Posterior cingulate gyrus (tissue), 11 donors: ENCODE data around the gene CHST2.
"Not testable (repeated sequence)": the region's sequence is repeated elsewhere in the genome, so short reads cannot be mapped to it uniquely, and the experiment has no call there.

Source experiments
- DNase-seq, 10 donors: peaks; one replicate each; pipeline versions ENCODE4 v3.0.0 to v3.0.0-alpha.2; 2020 to 2021; ENCODE audit warnings: mixed read lengths in 3 of 10
- intact Hi-C: fragments of 100-400 bp; cut with DNase I; formaldehyde crosslinking; loops from one replicate; pipeline ENCODE4 v1.15.1; 2023

The CHST2 gene

GRCh38 chr3:143163562-143164100 lies 44.1 kb downstream of the CHST2 start:
- intact Hi-C loops: no loop called here
- no peak for DNase-seq

DNA sequence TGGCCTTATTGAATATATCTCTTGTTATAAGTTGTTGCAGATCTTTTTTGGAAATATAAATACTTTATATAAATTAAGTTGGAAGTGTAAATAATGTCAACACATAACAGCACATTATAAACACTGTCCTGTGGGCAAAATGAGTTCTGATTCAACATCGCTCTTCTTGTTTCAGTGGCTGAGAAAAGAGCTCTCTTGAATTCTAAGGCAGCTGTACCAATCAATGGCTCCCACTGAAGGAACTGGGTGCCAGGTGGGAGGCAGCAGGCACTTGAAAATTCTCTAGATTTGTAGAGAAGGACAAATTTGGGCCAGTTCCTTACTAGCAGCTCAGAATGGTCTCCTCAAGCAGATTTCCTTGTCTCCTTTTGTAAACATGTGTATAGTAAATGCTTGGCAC lies 45.6 kb downstream of the CHST2 start:
- no peak for DNase-seq
- intact Hi-C loops: no loop called here

DNA sequence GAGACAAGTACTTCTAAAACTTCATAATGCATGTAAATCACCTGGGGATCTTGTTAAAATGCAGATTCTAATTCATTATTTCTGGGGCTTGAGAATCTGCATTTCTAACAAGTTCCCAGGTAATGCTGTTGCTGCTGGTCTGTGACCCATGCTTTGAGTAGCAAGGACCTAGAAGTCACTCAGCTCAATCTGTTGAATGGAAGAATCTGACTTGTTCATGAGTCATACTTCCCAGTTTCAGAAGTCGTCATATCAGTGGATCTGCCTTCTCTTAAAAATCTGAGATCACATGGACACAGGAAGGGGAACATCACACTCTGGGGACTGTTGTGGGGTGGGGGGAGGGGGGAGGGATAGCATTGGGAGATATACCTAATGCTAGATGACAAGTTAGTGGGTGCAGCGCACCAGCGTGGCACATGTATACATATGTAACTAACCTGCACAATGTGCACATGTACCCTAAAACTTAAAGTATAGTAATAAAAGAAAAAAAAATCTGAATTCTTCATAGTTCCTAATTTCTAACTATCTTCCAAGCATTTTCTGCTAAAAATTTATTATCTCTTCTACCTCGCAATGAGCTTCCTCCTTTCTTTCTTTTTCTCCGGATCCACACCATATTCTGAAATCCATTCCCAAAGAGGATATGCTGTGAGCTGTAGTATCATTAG lies 46.2 kb downstream of the CHST2 start:
- intact Hi-C loops, DNase-seq: not testable (repeated sequence)

- intact Hi-C loops: no loop called here
- DNase-seq: no peak
Observed at GRCh38 chr3:143166376-143166775, 46.8 kb downstream of the CHST2 start.

- no peak for DNase-seq
Observed at GRCh38 chr3:143167969-143168854, 48.6 kb downstream of the CHST2 start.

DNA sequence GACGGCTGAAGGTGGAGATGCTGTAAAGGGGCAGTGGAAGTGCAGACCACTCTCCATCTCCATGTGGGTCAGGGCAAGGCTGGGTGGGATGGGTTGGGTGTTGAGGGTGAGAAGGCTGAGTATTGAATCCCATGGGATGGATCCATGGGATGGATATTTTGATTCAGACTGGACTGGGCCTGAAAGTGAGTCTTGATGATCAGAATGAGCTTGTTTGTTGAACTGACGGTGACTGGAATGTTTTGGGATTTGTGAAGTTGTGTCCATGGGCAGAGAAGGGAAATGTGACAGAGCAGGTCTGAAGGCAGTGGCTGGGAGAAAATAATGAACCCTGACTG lies 49.3 kb downstream of the CHST2 start:
- intact Hi-C loops: no loop called here
- no peak for DNase-seq

More at GRCh38 chr3:143167969-143168854, 48.6 kb downstream of the CHST2 start:
- intact Hi-C loops: no loop called here

DNA sequence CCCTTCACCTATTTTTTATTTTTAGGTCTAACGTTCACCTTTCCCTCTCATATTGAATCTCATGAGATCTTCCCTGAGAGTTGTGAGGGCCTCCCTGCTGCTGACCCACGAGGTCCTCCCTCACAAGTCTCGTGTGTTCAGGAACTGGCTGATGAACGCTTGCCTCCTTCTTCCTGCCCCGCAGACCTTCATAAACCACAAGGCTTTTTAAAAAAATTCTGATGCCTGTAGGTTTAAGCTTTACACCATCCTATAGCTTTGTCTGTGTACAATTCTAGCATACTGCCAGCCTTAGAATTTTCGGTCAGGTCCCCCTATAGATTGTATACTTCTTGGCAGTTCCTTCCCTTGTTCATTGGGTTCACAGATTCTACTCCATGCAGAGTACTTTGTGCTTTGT lies 50.5 kb downstream of the CHST2 start:
- intact Hi-C loops: no loop called here
- no peak for DNase-seq

DNA sequence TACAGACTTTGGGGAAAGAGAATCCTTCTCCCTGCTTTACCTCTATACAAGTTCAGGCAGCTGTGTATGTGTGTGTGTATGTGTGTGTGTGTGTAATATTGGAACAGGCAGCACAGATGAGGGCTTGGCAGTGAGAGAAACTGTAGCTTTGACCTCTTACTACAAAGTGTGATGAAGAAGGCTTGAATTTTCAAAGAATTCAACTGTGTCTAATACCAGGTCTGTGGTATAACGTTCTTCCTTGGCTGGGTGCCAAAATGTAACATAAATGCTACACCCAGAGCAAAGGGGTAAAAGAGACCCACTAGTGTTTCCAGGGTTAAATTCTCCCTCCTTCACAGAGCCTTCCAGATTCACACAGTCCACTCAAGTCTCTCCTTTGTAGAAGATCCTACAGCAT lies 51.1 kb downstream of the CHST2 start:
- intact Hi-C loops: no loop called here
- no peak for DNase-seq

- DNase-seq: no peak
- intact Hi-C loops: no loop called here
Observed at GRCh38 chr3:143171141-143171980, 51.8 kb downstream of the CHST2 start.

- intact Hi-C loops: no loop called here
- DNase-seq: no peak
Observed at GRCh38 chr3:143172062-143172794, 52.7 kb downstream of the CHST2 start.

DNA sequence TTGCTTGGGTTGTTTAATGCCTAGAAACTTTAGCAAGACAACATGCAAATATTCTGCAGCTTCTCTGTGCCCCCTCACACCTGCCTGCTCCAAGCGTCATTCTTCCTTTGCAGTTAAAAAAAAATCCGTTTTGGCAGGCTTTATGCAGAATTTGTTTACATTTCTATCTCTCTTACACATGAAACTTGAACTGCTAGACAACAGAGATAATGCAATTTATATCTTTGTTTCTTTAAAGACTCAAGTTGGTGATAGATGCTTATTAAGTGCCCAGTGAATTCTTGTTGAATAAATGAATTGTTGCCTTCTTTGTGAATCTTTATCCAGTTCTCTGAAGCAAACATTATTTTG lies 53.2 kb downstream of the CHST2 start:
- no peak for DNase-seq
- intact Hi-C loops: no loop called here

- intact Hi-C loops: no loop called here
- DNase-seq: no peak
Observed at GRCh38 chr3:143173242-143173641, 53.7 kb downstream of the CHST2 start.
